Esophagus squamous epithelium (tissue), 4 donors: ENCODE results near the gene BBS4.

Source experiments
- POLR2A ChIP-seq, 4 donors: fragments of 450-650 bp; IDR thresholded peaks; one replicate each; pipeline ENCODE4 v1.6.1; 2017; ENCODE audit warnings: antibody characterized with exemption in 4 of 4, mild to moderate bottlenecking in 4 of 4, moderate library complexity in 3 of 4
- TF ChIP-seq, protein P1 (sequence below), 6 experiments: fragments of 450-650 bp in 4 of 6; fragments of 200-600 bp in 2 of 6; sonication (generic) in 2 of 6; IDR thresholded peaks; one replicate each; pipeline ENCODE4 v1.5.1; 2016 to 2019; ENCODE audit warnings: antibody characterized with exemption in 6 of 6, mild to moderate bottlenecking in 4 of 6, moderate library complexity in 4 of 6

DNA sequence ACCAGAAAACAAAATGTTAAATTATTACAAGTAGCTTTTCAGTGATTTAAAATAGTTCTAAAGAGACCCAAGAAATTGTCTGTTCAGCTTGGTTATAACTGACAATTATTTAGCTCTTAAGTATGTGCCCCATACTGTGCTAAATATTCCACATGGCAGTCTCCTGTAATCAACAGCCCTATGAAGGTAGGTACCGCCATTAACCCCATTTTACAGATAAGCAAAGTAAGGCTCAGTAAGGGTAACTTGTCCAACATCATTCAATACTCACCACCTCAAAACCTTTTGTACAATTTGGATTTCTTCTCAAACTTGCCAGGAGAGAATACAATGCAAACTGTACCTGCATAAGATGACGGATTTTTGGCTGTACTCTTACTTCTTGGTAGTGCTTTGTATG, 63.7 kb downstream of the BBS4 start:
- TF ChIP-seq, protein P1, sequence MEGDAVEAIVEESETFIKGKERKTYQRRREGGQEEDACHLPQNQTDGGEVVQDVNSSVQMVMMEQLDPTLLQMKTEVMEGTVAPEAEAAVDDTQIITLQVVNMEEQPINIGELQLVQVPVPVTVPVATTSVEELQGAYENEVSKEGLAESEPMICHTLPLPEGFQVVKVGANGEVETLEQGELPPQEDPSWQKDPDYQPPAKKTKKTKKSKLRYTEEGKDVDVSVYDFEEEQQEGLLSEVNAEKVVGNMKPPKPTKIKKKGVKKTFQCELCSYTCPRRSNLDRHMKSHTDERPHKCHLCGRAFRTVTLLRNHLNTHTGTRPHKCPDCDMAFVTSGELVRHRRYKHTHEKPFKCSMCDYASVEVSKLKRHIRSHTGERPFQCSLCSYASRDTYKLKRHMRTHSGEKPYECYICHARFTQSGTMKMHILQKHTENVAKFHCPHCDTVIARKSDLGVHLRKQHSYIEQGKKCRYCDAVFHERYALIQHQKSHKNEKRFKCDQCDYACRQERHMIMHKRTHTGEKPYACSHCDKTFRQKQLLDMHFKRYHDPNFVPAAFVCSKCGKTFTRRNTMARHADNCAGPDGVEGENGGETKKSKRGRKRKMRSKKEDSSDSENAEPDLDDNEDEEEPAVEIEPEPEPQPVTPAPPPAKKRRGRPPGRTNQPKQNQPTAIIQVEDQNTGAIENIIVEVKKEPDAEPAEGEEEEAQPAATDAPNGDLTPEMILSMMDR (IDR thresholded peaks at IDR 0.05), result no peak
- no peak for TF ChIP-seq POLR2A (IDR thresholded peaks at IDR 0.05)
